Measurements from ENCODE around the gene SORBS1. TPM values are rescaled to one million over a fixed set of nuclear protein-coding genes. Genes with fewer than 3 reads are reported as not detected.

Gene SORBS1
- total and polyA plus RNA-seq, 2 experiments from 2014 or later, result 0.65 to 1.2 TPM

DNA sequence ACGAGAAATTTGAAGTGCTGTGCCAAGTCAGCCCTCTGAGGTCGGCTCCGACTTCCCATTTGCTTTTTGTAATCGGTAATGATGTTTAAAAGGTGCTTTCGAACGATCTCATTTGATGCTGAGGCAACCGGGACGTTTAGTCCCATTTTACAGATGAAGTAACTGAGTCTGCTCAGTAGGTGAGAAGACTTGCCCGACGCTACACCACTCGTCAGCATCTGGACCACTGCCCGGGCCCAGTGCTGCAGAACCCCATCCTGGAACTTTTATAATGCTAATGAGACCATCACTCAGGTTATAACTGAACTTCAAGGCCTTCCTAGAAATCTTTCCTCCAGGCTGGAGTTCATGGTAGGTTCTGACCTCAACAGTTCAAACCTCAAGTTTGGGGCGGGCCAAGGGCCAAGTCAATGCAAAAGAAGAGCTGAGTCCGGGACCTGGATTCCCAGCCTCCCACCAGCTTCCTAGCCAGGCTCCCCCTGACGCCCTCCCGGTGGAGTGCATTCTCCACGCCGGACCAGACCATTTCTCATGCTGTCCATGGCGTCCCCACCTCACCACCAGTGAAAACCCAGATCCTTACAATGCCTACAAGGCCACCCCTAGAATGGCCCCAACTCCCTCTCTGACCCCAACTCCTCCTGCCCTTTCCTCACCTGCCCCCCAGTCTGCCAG is 269.7 kb downstream of the SORBS1 start:
- WGBS, 2 experiments (ENCODE audit: low coverage in 1 of 2, low lambda C conversion rate in 2 of 2, missing lambda C conversion rate in 2 of 2), result 63 to 64% methylated on average over 19 of the region's 19 CpGs

GRCh38 chr10:95290461-95291364 is 270.5 kb downstream of the SORBS1 start, which contains the start of gene PDLIM1:
TSS of gene PDLIM1 (minus strand) at chr10:95291003. CDS start at chr10:95290915, 88 bp downstream.
- peak within 1 kb of the TSS; percentile 91 for H3K9ac ChIP-seq
- peak within 1 kb of the TSS; percentile 97 for H2AFZ ChIP-seq
- H4K20me1 ChIP-seq (ENCODE audit: insufficient read depth), result no peaks in the 10 kb centered on the region
- H3K27ac ChIP-seq, result no peak within 1 kb of the TSS
- H3K27me3 ChIP-seq (replicated peaks; ENCODE audit: insufficient read depth), result no peaks in the 10 kb centered on the region
- H3K4me2 ChIP-seq (ENCODE audit: unreplicated experiment), result peak within 1 kb of the TSS; percentile 100
- peaks cover 24% of the 10 kb centered on the region for H3K4me1 ChIP-seq (ENCODE audit: insufficient read depth)
- H3F3A ChIP-seq (ENCODE audit: insufficient read depth), result no peaks in the 10 kb centered on the region; the same call in 1 of the 2 replicates
- TF ChIP-seq EZH2phosphoT487 (IDR thresholded peaks at IDR 0.05; ENCODE audit: insufficient read depth, low read depth) (no peak), EZH2 (IDR thresholded peaks at IDR 0.05; ENCODE audit: insufficient read depth, poor library complexity, severe bottlenecking) (no peak)
- H3K9me3 ChIP-seq (ENCODE audit: low read depth), result no peaks in the 10 kb centered on the region
- peak; percentile 87 for DNase-seq
- H3K9me2 ChIP-seq (ENCODE audit: insufficient read depth), result no peaks in the 10 kb centered on the region
- H3K4me3 ChIP-seq, result peak within 1 kb of the TSS; percentile 99
- 0 to 2% methylated on average over 44 to 77 of the region's 119 CpGs for WGBS, 2 experiments (ENCODE audit: low coverage in 1 of 2, low lambda C conversion rate in 2 of 2, missing lambda C conversion rate in 2 of 2)
- no peaks in the 10 kb centered on the region for H3K36me3 ChIP-seq (ENCODE audit: low read depth)
- H3K79me2 ChIP-seq (ENCODE audit: insufficient read depth), result peaks cover 47% of the 10 kb centered on the region
- in situ Hi-C loops (cut with MboI), result no loop called here

More for the DNA sequence above, 269.7 kb downstream of the SORBS1 start:
- H3K4me1 ChIP-seq (ENCODE audit: insufficient read depth), result peaks cover 24% of the 10 kb centered on the region
- in situ Hi-C loops (cut with MboI), result no loop called here
- no peaks in the 10 kb centered on the region; the same call in 1 of the 2 replicates for H3F3A ChIP-seq (ENCODE audit: insufficient read depth)
- no peaks in the 10 kb centered on the region for H3K9me3 ChIP-seq (ENCODE audit: low read depth)
- peaks cover 39% of the 10 kb centered on the region for H3K79me2 ChIP-seq (ENCODE audit: insufficient read depth)
- no peaks in the 10 kb centered on the region for H3K9me2 ChIP-seq (ENCODE audit: insufficient read depth)
- H3K9ac ChIP-seq, result peak overlapping the region; percentile 91
- H3K4me2 ChIP-seq (ENCODE audit: unreplicated experiment), result peak overlapping the region; percentile 76
- peak overlapping the region; percentile 99 for H3K4me3 ChIP-seq
- TF ChIP-seq EZH2phosphoT487 (IDR thresholded peaks at IDR 0.05; ENCODE audit: insufficient read depth, low read depth), result no peak
- no peak for TF ChIP-seq EZH2 (IDR thresholded peaks at IDR 0.05; ENCODE audit: insufficient read depth, poor library complexity, severe bottlenecking)
- peak overlapping the region; percentile 97 for H2AFZ ChIP-seq
- H4K20me1 ChIP-seq (ENCODE audit: insufficient read depth), result no peaks in the 10 kb centered on the region
- H3K27ac ChIP-seq, result no peak overlapping the region
- no peaks in the 10 kb centered on the region for H3K36me3 ChIP-seq (ENCODE audit: low read depth)
- no peak for DNase-seq
- no peaks in the 10 kb centered on the region for H3K27me3 ChIP-seq (replicated peaks; ENCODE audit: insufficient read depth)

DNA sequence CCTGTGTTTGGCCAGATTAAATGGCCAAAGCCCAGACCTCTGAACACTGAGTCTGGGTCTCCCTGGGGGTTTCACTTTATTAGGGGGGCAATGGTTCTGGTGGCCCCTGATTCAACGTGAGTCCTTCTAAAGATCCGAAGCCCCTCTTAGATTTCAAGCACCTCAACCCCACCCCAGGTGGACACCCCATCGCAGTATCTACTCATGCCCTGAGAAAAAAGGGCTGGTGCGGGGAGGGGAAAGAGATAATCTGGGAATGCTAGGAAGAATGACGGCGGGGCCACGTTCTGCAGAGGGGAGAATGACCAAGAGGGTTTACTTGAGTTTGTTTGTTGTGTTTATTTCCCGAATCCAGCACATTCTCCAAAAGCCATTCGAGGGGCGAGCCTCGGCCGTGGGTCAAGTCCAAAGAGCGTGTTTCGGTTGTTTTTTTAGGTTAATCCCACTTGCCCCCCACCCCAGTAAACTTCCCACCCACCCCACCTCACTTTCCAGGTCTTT is 271.2 kb downstream of the SORBS1 start:
- H3K4me2 ChIP-seq (ENCODE audit: unreplicated experiment), result peak overlapping the region; percentile 100
- no peaks in the 10 kb centered on the region for H3K27me3 ChIP-seq (replicated peaks; ENCODE audit: insufficient read depth)
- in situ Hi-C loops (cut with MboI), result no loop called here
- no peaks in the 10 kb centered on the region; the same call in 1 of the 2 replicates for H3F3A ChIP-seq (ENCODE audit: insufficient read depth)
- peak; percentile 52 for DNase-seq
- H2AFZ ChIP-seq, result peak overlapping the region; percentile 97
- H3K4me3 ChIP-seq, result peak overlapping the region; percentile 99
- H3K9me3 ChIP-seq (ENCODE audit: low read depth), result no peaks in the 10 kb centered on the region
- no peaks in the 10 kb centered on the region for H4K20me1 ChIP-seq (ENCODE audit: insufficient read depth)
- H3K4me1 ChIP-seq (ENCODE audit: insufficient read depth), result peaks cover 24% of the 10 kb centered on the region
- peaks cover 54% of the 10 kb centered on the region for H3K79me2 ChIP-seq (ENCODE audit: insufficient read depth)
- no peak overlapping the region for H3K27ac ChIP-seq
- peak overlapping the region; percentile 91 for H3K9ac ChIP-seq
- 2 to 5% methylated on average over 9 to 14 of the region's 14 CpGs for WGBS, 2 experiments (ENCODE audit: low coverage in 1 of 2, low lambda C conversion rate in 2 of 2, missing lambda C conversion rate in 2 of 2)
- H3K9me2 ChIP-seq (ENCODE audit: insufficient read depth), result no peaks in the 10 kb centered on the region
- no peak for TF ChIP-seq EZH2 (IDR thresholded peaks at IDR 0.05; ENCODE audit: insufficient read depth, poor library complexity, severe bottlenecking)
- H3K36me3 ChIP-seq (ENCODE audit: low read depth), result no peaks in the 10 kb centered on the region

Data from GM23248 (cell line).